HG03378 (cell line): ENCODE results near the gene LRRC4B.
"Not testable (repeated sequence)": the region's sequence is repeated elsewhere in the genome, so short reads cannot be mapped to it uniquely, and the experiment has no call there.

Source experiments
- ATAC-seq: cut with Tn5 transposase; IDR thresholded peaks from one replicate; pipeline ENCODE4 v1.9.1; 2021; ENCODE audit warnings: mild to moderate bottlenecking, moderate library complexity; ENCODE audit not compliant: unreplicated experiment

The LRRC4B gene

DNA sequence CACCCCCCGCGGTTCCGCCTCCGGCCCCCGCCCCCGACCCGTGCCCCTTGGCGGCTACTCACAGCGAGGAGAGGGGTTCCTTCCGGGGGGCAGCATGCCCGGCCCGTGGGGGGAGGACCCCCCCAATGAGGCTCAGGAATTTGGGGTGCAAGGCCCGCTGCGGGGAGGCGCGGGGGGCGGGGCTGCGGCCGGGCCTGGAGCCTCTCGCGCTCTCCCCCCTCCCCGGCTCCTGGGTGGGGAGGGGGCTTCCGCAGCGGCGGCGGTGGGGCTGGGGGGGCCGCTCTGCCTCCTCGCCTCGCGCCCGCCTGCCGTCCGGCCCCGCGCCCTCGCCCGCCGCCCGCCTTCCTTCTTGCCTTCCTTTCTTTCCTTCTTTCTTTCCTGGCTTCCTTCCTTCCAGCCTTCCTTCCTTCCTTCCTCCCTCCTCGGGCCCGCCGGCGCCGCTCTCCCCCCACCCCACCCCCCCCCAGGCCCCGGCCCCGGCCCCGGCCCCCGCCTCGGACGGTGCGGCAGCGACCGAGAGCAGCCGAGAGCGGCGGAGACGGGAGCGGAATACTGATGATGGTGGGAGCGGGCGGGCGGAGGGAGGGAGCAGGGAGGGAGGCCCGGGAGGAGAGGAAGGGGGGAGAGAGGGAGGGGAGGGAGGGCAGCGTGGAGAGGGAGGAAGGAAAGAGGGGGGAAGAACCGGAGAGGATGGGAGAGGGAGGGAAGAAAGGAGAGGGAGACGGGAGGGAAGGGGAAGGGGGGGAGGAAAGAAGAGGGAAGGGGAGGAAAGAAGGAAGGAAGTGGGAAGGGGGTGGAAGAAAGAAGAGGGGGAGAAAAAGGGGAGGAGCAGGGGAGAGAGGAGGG is at the start of gene LRRC4B:
LRRC4B (minus strand) TSS at position 554 of the 846 bp plus-strand sequence. CDS start 19,597 bp downstream, outside the sequence.
- no peak for ATAC-seq

DNA sequence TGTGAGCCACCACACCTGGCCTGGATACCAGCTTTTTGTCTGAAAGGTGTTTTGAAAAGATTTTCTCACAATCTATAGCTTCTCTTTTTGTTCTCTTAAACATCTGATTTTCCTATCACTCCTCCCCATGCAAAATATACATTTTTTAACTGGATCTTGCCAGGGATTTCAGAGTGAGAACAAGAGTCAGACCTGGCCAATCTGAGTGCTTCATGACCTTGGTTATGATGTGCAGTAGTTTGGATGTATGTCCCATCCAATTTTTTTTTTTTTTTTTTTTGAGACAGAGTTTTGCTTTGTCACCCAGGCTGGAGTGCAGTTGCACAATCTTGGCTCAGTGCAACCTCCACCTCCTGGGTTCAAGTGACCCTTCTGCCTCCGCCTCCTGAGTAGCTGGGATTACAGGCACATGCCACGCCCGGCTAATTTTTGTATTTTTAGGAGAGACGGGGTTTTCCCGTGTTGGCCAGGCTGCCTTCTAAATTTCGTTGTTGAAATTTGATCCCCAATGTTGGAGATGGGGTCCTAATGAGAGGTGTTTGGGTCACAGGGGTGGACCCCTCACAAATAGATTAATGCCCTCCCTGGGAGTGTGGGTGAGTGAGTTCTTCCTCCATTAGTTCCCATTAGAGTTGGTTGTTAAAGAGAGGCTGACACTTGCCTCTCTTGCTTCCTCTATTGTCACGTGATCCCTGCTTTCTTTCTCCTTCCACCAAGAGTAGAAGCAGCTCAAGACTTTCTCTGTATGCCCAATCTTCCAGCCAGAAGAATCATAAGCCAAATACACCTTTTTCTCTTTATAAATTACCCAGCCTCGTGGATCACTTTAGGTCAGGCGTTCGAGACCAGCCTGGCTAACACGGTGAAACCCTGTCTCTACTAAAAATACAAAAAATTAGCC is 44.5 kb upstream of the LRRC4B start:
- not testable (repeated sequence) for ATAC-seq

GRCh38 chr19:50607874-50608785 is 39.9 kb upstream of the LRRC4B start:
- ATAC-seq: no peak

GRCh38 chr19:50607388-50607787 is 39.2 kb upstream of the LRRC4B start:
- no peak for ATAC-seq

DNA sequence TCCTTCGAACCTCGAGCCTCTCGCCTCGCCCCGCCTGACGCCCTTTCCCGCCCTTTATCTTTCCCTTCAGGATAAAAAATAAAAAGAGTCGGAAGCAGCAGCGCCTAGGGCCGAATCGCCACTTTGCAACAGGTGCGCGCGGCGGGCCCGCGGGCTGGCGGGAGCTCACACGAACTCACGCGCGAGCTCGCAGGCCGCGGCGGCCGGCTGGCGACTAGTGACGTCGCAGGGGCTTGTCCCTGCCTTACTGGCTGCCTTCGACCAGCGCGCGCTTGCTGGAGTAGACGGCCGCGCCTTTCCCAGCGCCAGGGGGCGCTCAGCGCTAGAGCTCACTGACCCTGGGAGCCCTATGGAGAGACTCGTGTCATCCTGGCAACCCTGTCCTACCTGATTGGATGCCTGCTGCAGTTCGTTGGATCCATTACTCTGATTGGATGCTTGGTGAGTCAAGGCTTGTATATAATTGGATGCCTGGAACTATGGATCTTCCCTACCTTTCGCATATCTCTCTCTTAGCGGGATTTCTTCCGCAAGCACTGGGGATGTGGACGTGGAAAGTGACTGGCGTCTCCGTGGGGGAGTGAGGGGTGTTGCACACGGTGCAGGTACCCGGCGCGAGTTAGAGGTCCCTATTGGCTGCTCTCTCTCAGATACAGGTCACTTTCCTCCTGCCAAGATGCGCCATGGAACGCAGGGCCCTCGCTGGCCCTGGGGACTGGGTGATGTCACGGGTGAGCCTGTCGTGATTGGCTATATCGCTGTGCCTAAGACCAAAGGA is 38.0 kb upstream of the LRRC4B start:
- not testable (repeated sequence) for ATAC-seq

GRCh38 chr19:50604264-50605073 is 36.2 kb upstream of the LRRC4B start:
- ATAC-seq: not testable (repeated sequence)

DNA sequence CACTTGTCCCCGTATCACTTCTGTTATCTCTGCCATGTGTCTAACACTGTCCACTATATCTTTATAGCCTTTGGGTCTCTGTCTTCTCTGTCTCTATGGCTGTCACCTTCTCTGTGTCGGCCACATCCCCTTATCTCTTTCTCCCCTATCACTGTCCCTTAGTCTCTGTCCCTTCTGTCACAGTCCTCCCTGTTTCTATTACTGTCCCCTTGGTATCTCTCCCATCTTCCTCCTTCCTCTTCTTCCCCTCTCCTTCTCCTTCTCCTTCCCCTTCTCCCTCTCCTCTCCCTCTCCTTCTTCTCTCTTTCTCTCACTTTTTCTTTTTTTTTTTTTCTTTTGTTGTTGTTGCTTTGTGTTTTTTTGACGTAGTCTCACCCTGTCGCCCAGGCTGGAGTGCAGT is 34.7 kb upstream of the LRRC4B start:
- no peak for ATAC-seq

DNA sequence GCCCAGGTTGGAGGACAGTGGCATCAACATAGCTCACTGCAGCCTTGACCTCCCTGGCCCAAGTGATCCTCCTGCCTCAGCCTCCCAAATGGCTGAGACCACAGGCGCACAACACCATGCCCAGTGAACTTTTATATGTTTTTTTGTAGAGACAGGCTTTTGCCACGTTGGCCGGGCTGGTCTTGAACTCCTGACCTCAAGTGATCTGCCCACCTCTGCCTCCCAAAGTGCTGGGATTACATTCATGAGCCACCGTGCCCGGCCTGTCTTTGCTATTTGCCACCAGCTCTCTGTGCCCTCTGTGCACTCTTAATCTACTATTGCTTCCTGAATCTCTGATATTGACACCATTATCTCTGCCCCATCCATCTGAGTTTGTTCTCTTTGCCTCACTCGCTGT is 34.3 kb upstream of the LRRC4B start:
- ATAC-seq: no peak

GRCh38 chr19:50602089-50602422 is 33.8 kb upstream of the LRRC4B start:
- no peak for ATAC-seq

DNA sequence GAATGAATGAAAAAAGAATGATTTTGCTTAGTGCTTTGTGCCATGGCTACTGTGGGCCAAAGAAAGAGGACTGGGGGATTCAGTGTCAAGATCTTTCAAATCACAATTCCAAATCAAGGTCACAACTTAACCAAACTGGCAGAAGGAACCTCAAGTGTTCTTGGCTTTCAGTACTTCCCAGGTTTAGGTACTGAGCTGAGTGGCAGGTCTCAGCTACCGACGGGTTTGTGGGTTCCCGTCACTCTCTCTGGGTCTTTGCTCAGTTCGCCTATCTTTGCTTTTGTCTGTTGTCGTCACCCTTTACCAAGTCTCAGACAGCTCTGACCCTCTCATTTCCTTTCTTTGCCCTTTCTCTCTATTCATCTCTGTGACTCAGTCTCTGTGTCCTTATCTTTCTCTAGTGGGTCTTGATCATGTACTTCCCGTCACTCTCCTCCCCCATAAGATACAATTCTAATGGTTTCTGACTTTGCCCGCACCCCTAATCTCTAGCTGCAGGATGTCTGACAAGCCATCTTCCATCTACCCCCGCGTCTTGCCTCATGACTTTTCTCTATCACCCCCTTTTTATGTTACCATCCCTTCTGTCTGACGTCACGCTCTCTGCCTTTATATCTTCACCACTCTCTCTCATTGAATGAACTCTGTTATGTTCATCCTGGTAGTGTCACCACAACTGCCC is 33.3 kb upstream of the LRRC4B start:
- no peak for ATAC-seq

GRCh38 chr19:50599427-50599826 is 31.2 kb upstream of the LRRC4B start:
- no peak for ATAC-seq

- no peak for ATAC-seq
These were observed 22.0 kb upstream of the LRRC4B start for GRCh38 chr19:50590191-50590590.

GRCh38 chr19:50581795-50582660 is 13.8 kb upstream of the LRRC4B start:
- ATAC-seq: not testable (repeated sequence)

- no peak for ATAC-seq
These were observed 12.9 kb upstream of the LRRC4B start for GRCh38 chr19:50580970-50581634.

DNA sequence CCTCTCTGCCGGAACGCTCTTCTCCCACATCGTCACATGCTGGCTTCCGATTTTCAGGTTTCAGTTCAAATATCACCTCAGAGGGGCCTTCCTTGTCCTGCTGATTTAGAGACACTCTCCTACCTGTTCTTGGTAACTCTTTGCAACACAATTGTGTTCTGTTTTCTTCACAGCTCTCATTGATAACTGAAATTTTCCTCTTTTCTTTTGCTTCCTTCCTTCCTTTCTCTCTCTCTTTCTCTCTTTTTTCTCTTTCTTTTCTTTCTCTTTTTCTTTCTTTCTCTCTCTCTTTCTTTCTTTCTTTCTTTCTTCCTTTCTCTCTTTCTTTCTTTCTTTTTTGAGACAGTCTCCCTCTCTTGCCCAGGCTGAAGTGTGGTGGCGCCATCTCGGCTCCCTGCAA is 12.0 kb upstream of the LRRC4B start:
- ATAC-seq: no peak

DNA sequence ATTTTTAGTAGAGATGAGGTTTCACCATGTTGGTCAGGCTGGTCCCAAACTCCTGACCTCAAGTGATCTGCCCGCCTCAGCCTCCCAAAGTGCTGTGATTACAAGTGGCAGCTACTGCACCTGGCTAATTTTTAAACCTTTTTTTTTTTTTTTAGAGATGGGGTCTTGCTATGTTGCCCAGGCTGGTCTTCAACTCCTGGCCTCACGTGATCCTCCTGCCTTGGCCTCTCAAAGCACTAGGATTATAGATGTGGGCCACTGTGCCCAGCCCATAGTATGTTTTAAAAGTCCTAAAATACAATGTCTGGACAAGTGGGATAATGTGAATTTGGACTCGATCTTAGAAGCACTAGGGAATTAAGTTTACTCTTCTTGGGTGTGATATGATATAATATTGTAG is 8.5 kb upstream of the LRRC4B start:
- not testable (repeated sequence) for ATAC-seq
